ENCODE data around the gene SLC51B.

DNA sequence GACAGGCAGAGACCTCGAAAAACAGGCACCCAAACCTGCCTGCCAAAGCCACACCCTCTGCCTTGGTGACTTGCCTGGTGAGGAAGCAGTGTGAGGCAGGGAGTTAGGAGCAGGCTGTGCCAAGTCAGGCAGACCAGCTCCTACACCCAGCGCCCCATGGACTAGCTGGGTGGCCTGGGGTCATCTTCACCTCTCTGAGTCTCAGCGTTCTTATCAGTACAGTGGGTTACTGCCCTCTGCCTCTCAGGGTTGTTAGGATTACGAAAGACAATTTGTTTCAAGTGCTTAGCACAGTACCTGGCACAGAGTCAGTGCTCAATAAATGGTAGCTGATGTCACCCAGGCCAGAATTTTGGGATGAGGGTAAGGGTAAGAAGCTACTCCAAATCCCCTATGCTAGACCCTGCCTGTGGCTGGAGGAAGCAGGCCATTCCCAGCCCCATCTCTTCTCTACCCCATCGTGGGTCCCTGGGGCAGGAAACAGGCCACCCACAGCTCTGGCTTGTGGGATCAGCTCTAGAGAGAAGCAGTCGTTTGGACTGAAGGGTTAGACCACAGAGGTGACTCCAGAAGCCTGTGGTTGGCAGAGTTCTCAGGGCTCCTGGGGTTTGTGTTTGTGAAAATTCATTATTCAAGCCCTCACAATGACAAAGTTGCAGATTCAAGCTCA, 10.1 kb downstream of the SLC51B start:
- TF ChIP-seq CTCF (IDR thresholded peaks at IDR 0.05 in 4 of 5, conservative IDR thresholded peaks at IDR 0.05 in 1 of 5): no peak
- no peak for TF ChIP-seq POLR2A (IDR thresholded peaks at IDR 0.05)
